MM.1S (cell line): ENCODE measurements around the gene SH3RF1.

Experiments
- DNase-seq: peaks from one replicate; pipeline ENCODE4 v3.0.0-alpha.2; 2015
- H2AFZ ChIP-seq: fragments of 300-600 bp; sonication (generic); 2 replicates; pipeline ENCODE4 v1.6.0; 2016; ENCODE audit warnings: antibody characterized with exemption, low read length
- H3F3A ChIP-seq: fragments of 300-600 bp; sonication (generic); 2 replicates; pipeline ENCODE4 v1.6.1; 2016; ENCODE audit warnings: mild to moderate bottlenecking, antibody characterized with exemption, low read length, moderate library complexity, mixed read lengths; ENCODE audit not compliant: insufficient read depth
- H3K27ac ChIP-seq: fragments of 300-600 bp; sonication (generic); 2 replicates; pipeline ENCODE4 v1.5.1; 2016; ENCODE audit warnings: mild to moderate bottlenecking, low read length
- H3K27me3 ChIP-seq: fragments of 300-600 bp; sonication (generic); replicated peaks from 2 replicates; pipeline ENCODE4 v1.6.0; 2016; ENCODE audit warnings: low read length; ENCODE audit not compliant: insufficient read depth
- H3K36me3 ChIP-seq: fragments of 300-600 bp; sonication (generic); replicated peaks from 2 replicates; pipeline ENCODE4 v1.6.1; 2016; ENCODE audit warnings: mild to moderate bottlenecking, low read length, mixed read lengths; ENCODE audit not compliant: insufficient read depth
- H3K4me1 ChIP-seq: fragments of 300-600 bp; sonication (generic); 2 replicates; pipeline ENCODE4 v1.6.1; 2016; ENCODE audit warnings: low read length, mixed read lengths
- H3K4me2 ChIP-seq: fragments of 300-600 bp; sonication (generic); 2 replicates; pipeline ENCODE4 v1.6.0; 2016; ENCODE audit warnings: low read depth, low read length
- H3K4me3 ChIP-seq: fragments of 300-600 bp; sonication (generic); 2 replicates; pipeline ENCODE4 v1.5.1; 2016; ENCODE audit warnings: low read length, mixed read lengths
- H3K79me2 ChIP-seq: fragments of 300-600 bp; sonication (generic); 2 replicates; pipeline ENCODE4 v1.6.1; 2016; ENCODE audit warnings: mixed run types, low read length, mixed read lengths
- H3K9ac ChIP-seq: fragments of 300-600 bp; sonication (generic); 2 replicates; pipeline ENCODE4 v1.6.1; 2016; ENCODE audit warnings: low read length, mixed read lengths
- H3K9me2 ChIP-seq: fragments of 300-600 bp; sonication (generic); replicated peaks from 2 replicates; pipeline ENCODE4 v1.6.1; 2016; ENCODE audit warnings: mild to moderate bottlenecking, low read length, mixed read lengths; ENCODE audit not compliant: insufficient read depth
- H3K9me3 ChIP-seq: fragments of 300-600 bp; sonication (generic); replicated peaks from 2 replicates; pipeline ENCODE4 v1.6.1; 2016; ENCODE audit warnings: mild to moderate bottlenecking, low read length, mixed read lengths; ENCODE audit not compliant: insufficient read depth
- H4K20me1 ChIP-seq: fragments of 300-600 bp; sonication (generic); 2 replicates; pipeline ENCODE4 v1.6.1; 2016; ENCODE audit warnings: mild to moderate bottlenecking, low read length, moderate library complexity, mixed read lengths; ENCODE audit not compliant: insufficient read depth
- CTCF ChIP-seq: fragments of 300-600 bp; sonication (generic); IDR thresholded peaks from 2 replicates; pipeline ENCODE4 v1.5.1; 2016; ENCODE audit warnings: antibody characterized with exemption, low read length, mixed read lengths
- EZH2 ChIP-seq: fragments of 300-600 bp; sonication (generic); optimal IDR thresholded peaks from 2 replicates; pipeline ENCODE3; 2017; ENCODE audit warnings: low read depth, mild to moderate bottlenecking, antibody characterized with exemption, low read length, mixed read lengths
- EZH2phosphoT487 ChIP-seq: fragments of 300-600 bp; sonication (generic); IDR thresholded peaks from 2 replicates; pipeline ENCODE4 v1.6.1; 2018; ENCODE audit warnings: antibody characterized with exemption, low read length

The SH3RF1 gene

GRCh38 chr4:169286562-169287301, 16.0 kb upstream of the SH3RF1 start:
- H2AFZ ChIP-seq: no peak overlapping the region
- no peaks in the 10 kb centered on the region for H3K36me3 ChIP-seq
- H3K9me2 ChIP-seq: no peaks in the 10 kb centered on the region
- DNase-seq: no peak
- H3K27ac ChIP-seq: no peak overlapping the region
- H4K20me1 ChIP-seq: no peaks in the 10 kb centered on the region
- H3K79me2 ChIP-seq: no peaks in the 10 kb centered on the region
- no peaks in the 10 kb centered on the region for H3K9me3 ChIP-seq
- H3K9ac ChIP-seq: no peak overlapping the region
- H3K4me1 ChIP-seq: no peaks in the 10 kb centered on the region
- H3K27me3 ChIP-seq: no peaks in the 10 kb centered on the region
- no peaks in the 10 kb centered on the region for H3F3A ChIP-seq
- no peak for TF ChIP-seq EZH2phosphoT487
- no peak; the same call in 1 of the 2 replicates for TF ChIP-seq CTCF
- TF ChIP-seq EZH2: no peak
- H3K4me3 ChIP-seq: no peak overlapping the region
- H3K4me2 ChIP-seq: no peak overlapping the region

DNA sequence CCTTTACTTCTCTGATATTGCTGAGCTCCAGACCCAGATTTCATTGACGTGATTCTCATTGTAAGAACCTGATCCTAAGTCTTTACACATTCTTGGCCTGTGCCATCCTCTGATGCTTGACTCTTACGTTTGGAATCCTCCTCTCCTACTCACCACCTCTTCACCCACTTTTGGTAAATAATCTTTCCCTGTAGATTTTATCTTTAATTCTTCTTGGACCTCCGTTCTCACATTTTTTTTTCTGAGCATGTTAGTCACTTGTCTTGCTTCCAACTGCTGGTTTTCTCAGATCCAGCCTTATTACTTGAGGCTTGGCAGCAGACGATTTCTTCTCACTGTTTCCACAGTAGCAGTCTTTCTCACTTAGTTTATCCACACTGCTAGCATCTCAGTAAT, 12.4 kb upstream of the SH3RF1 start:
- Histone ChIP-seq H3F3A (no peaks in the 10 kb centered on the region), H2AFZ (no peak overlapping the region), H3K9me3 (no peaks in the 10 kb centered on the region), H3K27me3 (no peaks in the 10 kb centered on the region), H3K9ac (no peak overlapping the region), H3K79me2 (no peaks in the 10 kb centered on the region), H4K20me1 (no peaks in the 10 kb centered on the region), H3K36me3 (no peaks in the 10 kb centered on the region), H3K4me1 (no peaks in the 10 kb centered on the region), H3K4me3 (no peak overlapping the region), H3K9me2 (no peaks in the 10 kb centered on the region), H3K27ac (no peak overlapping the region), H3K4me2 (no peak overlapping the region)
- TF ChIP-seq CTCF (no peak), EZH2phosphoT487 (no peak), EZH2 (no peak)
- no peak for DNase-seq

GRCh38 chr4:169282429-169283113, 11.8 kb upstream of the SH3RF1 start:
- no peaks in the 10 kb centered on the region for H3K9me3 ChIP-seq
- TF ChIP-seq EZH2phosphoT487 (no peak), EZH2 (no peak), CTCF (no peak)
- H2AFZ ChIP-seq: no peak overlapping the region
- no peaks in the 10 kb centered on the region for H3K9me2 ChIP-seq
- no peak overlapping the region for H3K9ac ChIP-seq
- no peaks in the 10 kb centered on the region for H4K20me1 ChIP-seq
- H3K4me3 ChIP-seq: no peak overlapping the region
- no peaks in the 10 kb centered on the region for H3K36me3 ChIP-seq
- no peaks in the 10 kb centered on the region for H3K4me1 ChIP-seq
- no peaks in the 10 kb centered on the region for H3K79me2 ChIP-seq
- H3K4me2 ChIP-seq: no peak overlapping the region
- no peak overlapping the region for H3K27ac ChIP-seq
- no peaks in the 10 kb centered on the region for H3K27me3 ChIP-seq
- no peaks in the 10 kb centered on the region for H3F3A ChIP-seq
- DNase-seq: no peak
